Lung microvascular endothelial cell (primary cell): ENCODE results near the gene ANKRD16. TPM values are rescaled to one million over a fixed set of nuclear protein-coding genes. Genes with fewer than 3 reads are reported as not detected.
A peak's percentile ranks its signal among the peaks of the same experiment; 100 is the strongest.
"Not testable (repeated sequence)": the region's sequence is repeated elsewhere in the genome, so short reads cannot be mapped to it uniquely, and the experiment has no call there.

Source experiments
- DNase-seq, 2 donors: peaks; one replicate each; pipeline versions ENCODE4 v3.0.0 to v3.0.0-alpha.2; 2010; ENCODE audit warnings: low read depth in 2 of 2
- total RNA-seq: library from RNA; depleted of rRNA; stranded (reverse); fragments of >200 nt; gene quantifications from 2 replicates; pipeline ENCODE4 v1.2.1, GENCODE V29; 2014

Gene ANKRD16
- total RNA-seq: 3.5 and 6.5 TPM in 2 replicates

GRCh38 chr10:5889624-5890451 is at the start of gene ANKRD16, which contains the start of gene FBH1:
Gene ANKRD16, minus strand, starts transcription at chr10:5889893. Its CDS starts 539 bp downstream, at chr10:5889354.
Gene FBH1, plus strand, starts transcription at chr10:5890243. Its CDS starts 103 bp downstream, at chr10:5890346.
- peak; percentile 99 to 100 for DNase-seq

DNA sequence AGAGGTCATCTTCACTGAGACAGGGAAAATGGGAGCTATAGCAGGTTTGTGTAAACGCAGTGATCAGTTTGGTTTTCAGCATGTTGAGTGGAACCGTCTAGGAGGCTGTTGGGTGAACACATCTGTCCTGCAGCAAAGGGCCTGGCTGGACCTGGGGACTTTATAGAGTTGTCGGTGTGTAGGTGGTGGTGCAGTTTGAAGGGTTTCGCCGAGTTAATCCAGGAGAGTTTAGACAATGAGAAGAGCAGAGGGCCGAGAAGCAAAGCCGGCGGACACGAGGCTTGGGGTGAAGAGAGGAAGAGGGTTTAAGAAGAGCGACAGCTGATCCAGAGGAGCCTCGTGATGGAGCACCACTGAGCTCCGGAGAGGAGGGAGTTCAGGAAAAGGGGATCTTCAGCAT is 48.6 kb upstream of the ANKRD16 start:
- DNase-seq: no peak

- DNase-seq: no peak
Observed at GRCh38 chr10:5937016-5937415, 47.3 kb upstream of the ANKRD16 start.

DNA sequence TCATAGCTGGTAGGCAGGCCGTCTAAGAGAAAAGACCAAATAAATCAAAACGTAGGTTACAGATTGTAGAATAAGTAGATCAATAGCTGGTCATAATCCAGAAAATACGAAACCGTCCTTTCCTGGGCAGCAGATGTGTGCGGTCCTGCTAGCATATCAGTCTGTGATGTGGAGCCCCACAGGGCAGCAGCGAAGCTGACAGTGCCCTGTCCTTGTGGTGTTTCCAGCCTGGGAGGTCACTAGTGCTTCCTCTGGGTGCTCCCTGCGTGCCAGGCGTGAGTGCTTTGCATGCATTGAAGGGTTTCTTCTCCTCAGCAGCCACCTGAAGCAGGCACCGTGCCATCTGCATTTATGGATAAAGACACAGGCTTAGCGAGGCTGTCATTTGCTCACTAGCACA is 45.9 kb upstream of the ANKRD16 start:
- no peak for DNase-seq

DNA sequence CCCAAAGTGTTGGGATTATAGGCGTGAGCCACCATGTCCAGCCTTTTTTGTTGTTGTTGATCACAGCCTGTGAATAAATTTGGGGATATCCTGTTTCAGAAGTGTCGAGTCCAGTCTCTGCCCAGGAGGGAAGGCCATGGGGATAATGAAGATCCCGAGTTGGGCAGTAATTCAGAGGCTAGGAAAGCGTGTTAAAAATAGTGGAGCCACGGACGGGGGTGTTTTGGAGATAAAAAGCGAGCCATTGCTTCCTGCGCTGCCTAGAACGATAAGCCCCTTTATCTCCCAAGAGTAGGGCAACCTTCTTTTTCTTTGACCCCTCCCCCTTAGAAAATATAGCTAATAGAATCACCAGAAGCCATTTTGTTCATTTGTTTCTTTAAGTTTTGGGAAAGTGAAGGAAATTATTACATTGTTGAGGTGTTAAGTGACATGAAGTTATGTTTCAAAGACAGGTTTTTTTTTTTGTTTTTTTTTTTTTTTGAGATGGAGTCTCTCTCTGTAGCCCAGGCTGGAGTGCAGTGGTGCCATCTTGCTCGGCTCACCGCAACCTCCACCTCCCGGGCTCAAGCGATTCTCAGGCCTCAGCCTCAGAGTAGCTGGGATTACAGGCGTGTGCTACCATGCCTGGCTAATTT is 44.3 kb upstream of the ANKRD16 start:
- DNase-seq: no peak

- DNase-seq: no peak
Observed at GRCh38 chr10:5932345-5932744, 42.7 kb upstream of the ANKRD16 start.

GRCh38 chr10:5930272-5930671 is 40.6 kb upstream of the ANKRD16 start:
- no peak for DNase-seq

GRCh38 chr10:5929442-5929841 is 39.7 kb upstream of the ANKRD16 start:
- DNase-seq: no peak

- no peak for DNase-seq
Observed at GRCh38 chr10:5927306-5927705, 37.6 kb upstream of the ANKRD16 start.

DNA sequence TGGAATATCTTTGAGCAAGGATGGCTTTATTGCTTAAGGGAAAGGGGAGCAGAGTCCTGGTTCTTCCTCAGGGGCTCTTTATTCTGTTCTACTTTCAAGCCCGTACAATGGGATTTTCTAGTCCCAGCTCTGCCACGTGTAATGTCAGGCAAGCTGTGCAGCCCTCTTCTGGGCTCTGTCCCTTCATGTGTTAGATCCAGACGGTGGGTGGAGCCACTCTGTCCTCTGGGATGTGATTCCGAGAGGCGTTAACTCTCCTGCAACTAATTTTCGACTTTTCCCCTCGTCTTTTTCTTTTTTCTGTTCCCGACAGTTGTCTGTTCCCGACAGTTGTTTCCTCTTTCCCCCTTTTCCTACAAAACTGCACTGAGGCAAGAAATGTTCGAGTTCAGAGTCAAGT is 35.2 kb upstream of the ANKRD16 start:
- no peak for DNase-seq

- no peak for DNase-seq
Observed at GRCh38 chr10:5921746-5922145, 32.1 kb upstream of the ANKRD16 start.

- no peak for DNase-seq
Observed at GRCh38 chr10:5919568-5919967, 29.9 kb upstream of the ANKRD16 start.

GRCh38 chr10:5918763-5919162 is 29.1 kb upstream of the ANKRD16 start:
- DNase-seq: no peak

- DNase-seq: no peak
Observed at GRCh38 chr10:5917305-5917704, 27.6 kb upstream of the ANKRD16 start.

GRCh38 chr10:5915451-5915850 is 25.8 kb upstream of the ANKRD16 start:
- DNase-seq: peak in 1 of 2 donors; percentile 95

DNA sequence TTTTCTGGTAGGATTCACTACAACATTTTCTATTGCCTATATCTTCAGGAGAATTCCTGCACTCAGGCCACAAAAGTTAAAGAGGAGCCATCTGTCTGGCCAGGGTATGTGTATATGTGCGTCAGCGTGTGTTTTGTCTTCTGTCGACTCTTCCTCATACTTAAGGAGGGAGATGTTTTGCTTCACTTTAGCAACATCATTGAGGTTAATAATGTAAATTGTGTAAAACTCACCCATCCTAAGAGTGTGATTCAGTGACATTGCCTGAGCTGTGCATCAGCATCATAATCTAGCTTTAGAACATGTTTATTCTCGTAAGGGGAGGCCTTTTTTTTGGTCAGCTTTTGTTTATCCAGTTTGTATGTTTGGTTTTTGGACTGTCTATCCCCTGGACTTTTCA is 24.0 kb upstream of the ANKRD16 start:
- DNase-seq: no peak

GRCh38 chr10:5911670-5912069 is 22.0 kb upstream of the ANKRD16 start:
- no peak for DNase-seq

DNA sequence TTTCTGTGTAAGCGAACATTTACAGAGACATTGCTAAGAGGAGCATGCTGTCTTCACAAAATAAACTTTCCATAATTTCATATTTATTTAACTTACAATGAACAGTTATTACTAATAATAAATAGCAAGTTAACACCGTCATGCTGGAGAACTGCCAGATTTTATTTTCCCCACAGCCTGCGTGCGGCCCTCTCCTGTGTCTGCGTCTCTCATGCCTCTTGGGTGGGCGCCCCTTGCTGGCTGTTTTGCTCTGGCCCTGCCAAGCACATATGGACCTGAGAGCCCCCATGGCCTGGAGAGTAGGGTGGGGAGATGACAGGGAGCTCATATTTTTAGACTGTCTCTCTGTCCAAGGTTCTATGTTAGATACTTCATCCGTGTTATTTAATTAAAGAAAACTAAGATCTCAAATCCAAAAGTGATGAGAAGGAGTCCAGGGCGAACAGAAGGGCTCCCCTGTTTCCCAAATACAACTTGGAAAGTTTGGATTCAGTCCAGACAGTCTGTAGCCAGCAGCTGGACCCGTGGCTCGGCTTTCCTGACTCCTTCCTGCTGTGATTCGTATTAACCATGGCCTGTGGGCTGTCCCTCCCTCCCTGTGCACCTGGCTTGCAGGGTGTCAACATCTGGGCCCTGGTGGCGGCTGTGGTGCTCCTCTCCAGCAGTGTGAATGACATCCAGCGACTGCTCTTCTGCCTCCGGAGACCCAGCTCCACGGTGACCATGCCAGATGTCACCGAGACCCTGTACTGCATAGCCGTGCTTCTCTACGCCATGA is 20.8 kb upstream of the ANKRD16 start:
- peak; percentile 9 to 68 for DNase-seq

DNA sequence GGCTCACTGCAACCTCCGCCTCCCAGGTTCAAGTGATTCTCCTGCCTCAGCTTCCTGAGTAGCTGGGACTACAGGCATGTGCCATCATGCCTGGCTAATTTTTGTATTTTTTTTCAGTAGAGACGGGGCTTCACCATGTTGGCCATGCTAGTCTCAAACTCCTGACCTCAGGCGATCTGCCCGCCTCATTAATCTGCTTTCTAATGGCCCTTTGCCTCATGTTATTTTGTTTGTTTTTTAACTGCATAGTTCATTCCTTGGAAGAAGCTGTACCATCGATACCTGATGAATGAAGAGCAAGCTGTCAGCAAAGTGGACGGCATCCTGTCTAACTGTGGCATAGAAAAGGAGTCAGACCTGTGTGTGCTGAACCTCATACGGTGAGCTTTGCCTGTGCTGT is 19.0 kb upstream of the ANKRD16 start:
- DNase-seq: not testable (repeated sequence)

- DNase-seq: peak in 1 of 2 donors; percentile 7
Observed at GRCh38 chr10:5906651-5907050, 17.0 kb upstream of the ANKRD16 start.

- peak; percentile 54 to 69 for DNase-seq
Observed at GRCh38 chr10:5905854-5906507, 16.3 kb upstream of the ANKRD16 start.

GRCh38 chr10:5904227-5904626 is 14.5 kb upstream of the ANKRD16 start:
- DNase-seq: no peak
